Heart right ventricle (tissue), 16 donors: ENCODE data around the gene PREX1. TPM values are rescaled to one million over a fixed set of nuclear protein-coding genes. Genes with fewer than 3 reads are reported as not detected.

Experiments used
- ATAC-seq, 8 donors: fragments of 200-7000 bp; cut with Tn5 transposase; one replicate each; pipeline ENCODE4 v1.9.1; 2020; ENCODE audit warnings: mild to moderate bottlenecking in 8 of 8, moderate library complexity in 8 of 8, moderate number of reproducible peaks in 1 of 8
- DNase-seq, 2 donors: peaks; one replicate each; pipeline ENCODE4 v3.0.0-alpha.2; 2020
- H3K27ac ChIP-seq, 10 donors: fragments of 200-600 bp; sonication (generic) in 2 of 10; one replicate each; pipeline versions ENCODE4 v1.5.0 to v1.8.0; 2020 to 2022; ENCODE audit warnings: mild to moderate bottlenecking in 3 of 10
- H3K27me3 ChIP-seq, 7 donors: fragments of 200-600 bp; one replicate each; pipeline ENCODE4 v1.8.0; 2021 to 2022; ENCODE audit warnings: mild to moderate bottlenecking in 2 of 7
- H3K36me3 ChIP-seq, 9 donors: fragments of 200-600 bp; sonication (generic) in 1 of 9; one replicate each; pipeline versions ENCODE4 v1.5.0 to v1.8.0; 2020 to 2022; ENCODE audit warnings: mild to moderate bottlenecking in 2 of 9
- H3K4me1 ChIP-seq, 9 donors: fragments of 200-600 bp; sonication (generic) in 1 of 9; one replicate each; pipeline versions ENCODE4 v1.5.0 to v1.8.0; 2020 to 2022; ENCODE audit warnings: mild to moderate bottlenecking in 4 of 9
- H3K4me3 ChIP-seq, 10 donors: fragments of 200-600 bp; sonication (generic) in 2 of 10; one replicate each; pipeline versions ENCODE4 v1.5.0 to v1.8.0; 2020 to 2022; ENCODE audit warnings: mild to moderate bottlenecking in 7 of 10, moderate library complexity in 2 of 10
- H3K9me3 ChIP-seq, 11 donors: fragments of 200-600 bp in 10 of 11; sonication (generic) in 2 of 11; one replicate each; pipeline versions ENCODE4 v1.5.0 to v1.8.0; 2013 to 2022; ENCODE audit warnings: mild to moderate bottlenecking in 2 of 11, control low read depth in 1 of 11, moderate library complexity in 1 of 11
- CTCF ChIP-seq, 9 donors: fragments of 200-600 bp; sonication (generic) in 2 of 9; IDR thresholded peaks; one replicate each; pipeline versions ENCODE4 v1.5.0 to v1.8.0; 2021 to 2022; ENCODE audit warnings: antibody characterized with exemption in 9 of 9, mild to moderate bottlenecking in 5 of 9, moderate library complexity in 1 of 9
- WGBS, 2 donors: extraction: QIAGEN DNeasy Blood & Tissue Kit; methylation state at CpG; one replicate each; pipeline ENCODE4 v1.1.7; 2013; ENCODE audit warnings: inconsistent platforms in 1 of 2; 5-methylcytosine and 5-hydroxymethylcytosine counted together
- intact Hi-C, 10 donors: fragments of 100-400 bp; cut with DNase I; formaldehyde crosslinking; loops; one replicate each; pipeline versions ENCODE4 v1.11.1 to v1.14.2; 2022
- polyA plus RNA-seq, 2 donors: library from polyadenylated mRNA; stranded (reverse); fragments of 200-250 nt; gene quantifications; one replicate each; pipeline ENCODE4 v1.2.3, GENCODE V29; 2013
- total RNA-seq, 10 donors: library from RNA; stranded (reverse); fragmentation: NEBNext Ultra II Directional in 3 of 10; extraction: Animal tissue kit (Norgen Biotek cat#: 25700) in 3 of 10; gene quantifications; one replicate each; pipeline versions ENCODE4 v1.2.1 to v1.2.4, GENCODE V29; 2021 to 2023
- donor health status: Arrhythmogenic right ventricular cardiomyopathy.
- donor health status: ischemic (EF 13 %, LVEDD 7.1; RV severe dilation, severe dysfunction).
- donor health status: healthy with polysubstance abuse.
- donor health status: DM: no; HTN: yes; CAD: no.
- donor health status: DM: no; HTN: no; CAD: no.
- donor health status: ischemic (EF 25% LVEDD 6.9; RV normal size, moderate dysfunction).
- donor health status: ischemic (EF 25% LVEDD 5.7; RV mildly dilated, moderate dysfunction).
- donor health status: healthy.
- donor health status: DM: yes; HTN: yes; CAD: no.
- donor health status: Ischemic cardiomyopathy.
- donor health status: ischemic (EF 35%, LVEDD 5.7; RV mildly dilated, moderate dysfunction).
- donor health status: nonischemic (EF 11% LVEDD 7.7; RV severe dilation, severe dysfunction).
- donor health status: DM: yes; HTN: yes; CAD: no.
- donor health status: PGD.
- donor health status: ischemic (EF 29% LVEDD 5.4; RV normal size, mild dysfunction).
- donor health status: nonischemic (EF 23%, LVEDD 6.1; RV moderate dilation, normal function).

The PREX1 gene
- total and polyA plus RNA-seq, 12 donors, result 4.6 to 23.4 (median 8.8) TPM

- peaks cover 0 to 62% (median 12%) of the 10 kb centered on the region in 9 donors for H3K4me1 ChIP-seq
- no peak for TF ChIP-seq CTCF (IDR thresholded peaks at IDR 0.05)
- intact Hi-C loops, result no loop called here
- peaks cover 0 to 33% (median 0%) of the 10 kb centered on the region in 9 donors for H3K36me3 ChIP-seq
- H3K27me3 ChIP-seq, result no peaks in the 10 kb centered on the region
- DNase-seq, result no peak
- ATAC-seq, result no peak
- H3K4me3 ChIP-seq, result no peak overlapping the region
- H3K27ac ChIP-seq, result no peak overlapping the region
- WGBS, 2 donors, result 85% methylated on average over 18 of the region's 18 CpGs
- no peaks in the 10 kb centered on the region for H3K9me3 ChIP-seq
Observed at GRCh38 chr20:48709058-48709691, 118.6 kb downstream of the PREX1 start.

- DNase-seq (no peak), ATAC-seq (no peak)
- no peaks in the 10 kb centered on the region for H3K27me3 ChIP-seq
- H3K4me3 ChIP-seq, result no peak overlapping the region
- H3K4me1 ChIP-seq, result peaks cover 2 to 62% (median 16%) of the 10 kb centered on the region in 9 donors
- intact Hi-C loops, result no loop called here
- H3K9me3 ChIP-seq, result no peaks in the 10 kb centered on the region
- H3K36me3 ChIP-seq, result peaks cover 0 to 38% (median 0%) of the 10 kb centered on the region in 9 donors
- WGBS, 2 donors, result 87 to 89% methylated on average over 11 of the region's 11 CpGs
- no peak overlapping the region for H3K27ac ChIP-seq
- no peak for TF ChIP-seq CTCF (IDR thresholded peaks at IDR 0.05)
Observed at GRCh38 chr20:48708630-48709029, 119.2 kb downstream of the PREX1 start.

GRCh38 chr20:48708116-48708515 lies 119.7 kb downstream of the PREX1 start:
- intact Hi-C loops, result no loop called here
- peaks cover 7 to 62% (median 21%) of the 10 kb centered on the region in 9 donors for H3K4me1 ChIP-seq
- TF ChIP-seq CTCF (IDR thresholded peaks at IDR 0.05), result no peak
- H3K36me3 ChIP-seq, result peaks cover 0 to 40% (median 0%) of the 10 kb centered on the region in 9 donors
- no peak overlapping the region for H3K4me3 ChIP-seq
- no peaks in the 10 kb centered on the region for H3K27me3 ChIP-seq
- H3K9me3 ChIP-seq, result no peaks in the 10 kb centered on the region
- ATAC-seq (no peak), DNase-seq (no peak)
- WGBS, 2 donors, result 95% methylated on average over 7 of the region's 7 CpGs
- no peak overlapping the region for H3K27ac ChIP-seq

- WGBS, 2 donors, result 52 to 53% methylated on average over 12 of the region's 12 CpGs
- TF ChIP-seq CTCF (IDR thresholded peaks at IDR 0.05), result no peak
Observed at GRCh38 chr20:48706710-48707365, 121.0 kb downstream of the PREX1 start.

More at GRCh38 chr20:48706710-48707365, 121.0 kb downstream of the PREX1 start:
- peak overlapping the region in 7 of 10 donors; percentile 10 to 63 (median 24) for H3K27ac ChIP-seq
- peaks cover 0 to 43% (median 0%) of the 10 kb centered on the region in 9 donors for H3K36me3 ChIP-seq
- intact Hi-C loops, result no loop called here
- peaks cover 9 to 65% (median 25%) of the 10 kb centered on the region in 9 donors for H3K4me1 ChIP-seq
- DNase-seq (peak; percentile 42 to 43), ATAC-seq (peak; percentile 36 to 74 (median 51))
- H3K9me3 ChIP-seq, result no peaks in the 10 kb centered on the region
- H3K27me3 ChIP-seq, result no peaks in the 10 kb centered on the region
- no peak overlapping the region for H3K4me3 ChIP-seq
